ENCODE measurements around the gene GNLY.
"Not testable (repeated sequence)": the region's sequence is repeated elsewhere in the genome, so short reads cannot be mapped to it uniquely, and the experiment has no call there.

The GNLY gene

DNA sequence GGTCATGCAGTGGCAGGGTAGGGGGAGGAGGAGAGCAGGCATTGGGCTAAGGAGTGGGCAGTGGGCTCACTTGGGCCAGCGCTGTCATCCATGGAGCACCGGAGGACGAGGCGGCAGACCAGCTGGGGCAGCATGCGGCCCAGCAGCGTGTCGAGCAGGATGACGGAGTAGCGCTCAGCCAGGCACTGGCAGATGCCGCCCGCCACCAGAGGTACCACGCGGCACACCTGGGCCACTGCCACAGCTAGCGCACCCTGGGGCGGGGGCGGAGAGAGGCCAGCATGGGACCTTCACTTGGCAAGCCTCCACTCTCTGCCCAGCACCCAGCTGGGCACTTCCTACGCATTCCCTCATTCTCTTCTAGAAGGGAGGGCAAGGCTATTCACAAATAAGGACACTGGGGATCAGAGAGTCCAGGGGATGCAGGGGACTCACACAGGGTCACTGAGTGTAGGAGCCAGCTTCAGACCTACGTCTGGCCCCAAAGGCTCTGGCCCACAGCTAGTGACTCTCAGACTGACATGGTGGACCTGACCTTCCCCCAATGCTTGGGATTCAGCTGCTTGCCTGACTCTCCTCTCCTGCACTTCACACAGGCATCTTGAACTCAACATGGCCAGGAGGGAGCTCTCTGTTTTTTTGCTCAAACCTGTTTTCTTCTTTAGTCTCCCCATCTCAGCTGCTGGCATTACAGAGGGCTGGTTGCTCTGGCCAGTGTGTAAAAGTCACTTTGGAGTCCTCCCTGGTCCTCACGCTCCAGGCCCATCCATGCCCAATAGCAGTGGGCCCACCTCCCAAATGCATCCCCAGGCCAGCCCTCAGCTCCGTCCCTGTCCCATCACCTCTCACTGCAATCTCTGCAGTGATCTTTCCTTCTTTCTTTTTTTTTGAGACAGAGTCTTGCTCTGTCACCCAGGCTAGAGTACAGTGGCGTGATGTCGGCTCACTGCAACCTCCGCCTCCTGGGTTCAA, 30.3 kb upstream of the GNLY start:
- no peak for DNase-seq (ENCODE audit: low read depth in 2 of 2)

DNA sequence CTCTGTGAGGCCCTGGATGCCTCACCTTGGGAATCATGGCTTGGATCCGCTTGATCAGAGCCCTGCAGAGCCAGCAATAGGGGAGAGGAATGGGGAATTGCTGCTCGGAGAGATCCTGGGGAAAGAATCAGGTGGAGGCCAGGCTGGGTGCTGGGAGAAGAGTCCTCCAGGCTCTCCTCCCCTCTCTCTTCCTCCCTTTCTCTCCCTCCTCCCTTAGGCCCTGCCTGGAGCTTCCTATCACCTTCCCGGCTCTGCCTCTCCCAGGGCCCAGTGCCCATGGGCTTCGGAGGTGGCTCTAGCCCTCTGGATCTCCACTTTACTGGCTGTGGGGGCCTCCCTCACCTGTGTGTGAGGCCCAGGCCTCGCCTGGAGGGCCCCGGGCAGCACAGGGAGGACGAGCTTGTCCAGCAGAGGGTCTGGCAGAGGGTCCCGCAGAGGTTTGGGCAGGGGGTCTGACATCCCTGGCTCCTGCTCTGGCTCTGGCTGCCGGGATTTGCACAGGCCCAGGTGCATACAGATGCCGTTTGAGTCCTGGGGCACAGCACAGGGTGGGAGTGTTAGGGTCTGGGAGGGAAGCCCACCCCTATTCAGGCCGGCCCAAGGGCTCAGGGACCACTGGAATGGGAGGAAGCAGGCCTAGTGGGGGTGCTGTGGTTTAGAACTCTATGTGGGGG, 28.8 kb upstream of the GNLY start:
- no peak for DNase-seq (ENCODE audit: low read depth in 2 of 2)

DNA sequence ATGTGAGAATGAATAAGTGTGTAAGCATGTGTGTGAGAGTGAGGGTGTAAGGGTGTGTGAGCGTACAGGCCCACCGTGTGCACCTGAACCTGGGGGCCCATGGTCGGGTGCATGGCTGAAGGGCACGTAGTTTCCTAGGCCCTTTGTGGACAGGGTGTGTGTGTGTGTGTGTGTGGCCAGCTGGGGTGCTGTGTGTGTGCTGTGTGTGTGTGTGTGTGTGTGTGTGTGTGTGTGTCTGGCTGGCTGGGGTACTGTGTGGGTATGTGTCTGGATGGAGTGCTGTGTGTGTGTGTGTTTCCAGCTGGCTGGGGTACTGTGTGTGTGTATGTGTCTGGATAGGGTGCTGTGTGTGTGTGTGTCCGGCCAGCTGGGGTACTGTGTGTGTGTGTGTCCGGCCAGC, 28.1 kb upstream of the GNLY start:
- DNase-seq (ENCODE audit: low read depth in 2 of 2): no peak

DNA sequence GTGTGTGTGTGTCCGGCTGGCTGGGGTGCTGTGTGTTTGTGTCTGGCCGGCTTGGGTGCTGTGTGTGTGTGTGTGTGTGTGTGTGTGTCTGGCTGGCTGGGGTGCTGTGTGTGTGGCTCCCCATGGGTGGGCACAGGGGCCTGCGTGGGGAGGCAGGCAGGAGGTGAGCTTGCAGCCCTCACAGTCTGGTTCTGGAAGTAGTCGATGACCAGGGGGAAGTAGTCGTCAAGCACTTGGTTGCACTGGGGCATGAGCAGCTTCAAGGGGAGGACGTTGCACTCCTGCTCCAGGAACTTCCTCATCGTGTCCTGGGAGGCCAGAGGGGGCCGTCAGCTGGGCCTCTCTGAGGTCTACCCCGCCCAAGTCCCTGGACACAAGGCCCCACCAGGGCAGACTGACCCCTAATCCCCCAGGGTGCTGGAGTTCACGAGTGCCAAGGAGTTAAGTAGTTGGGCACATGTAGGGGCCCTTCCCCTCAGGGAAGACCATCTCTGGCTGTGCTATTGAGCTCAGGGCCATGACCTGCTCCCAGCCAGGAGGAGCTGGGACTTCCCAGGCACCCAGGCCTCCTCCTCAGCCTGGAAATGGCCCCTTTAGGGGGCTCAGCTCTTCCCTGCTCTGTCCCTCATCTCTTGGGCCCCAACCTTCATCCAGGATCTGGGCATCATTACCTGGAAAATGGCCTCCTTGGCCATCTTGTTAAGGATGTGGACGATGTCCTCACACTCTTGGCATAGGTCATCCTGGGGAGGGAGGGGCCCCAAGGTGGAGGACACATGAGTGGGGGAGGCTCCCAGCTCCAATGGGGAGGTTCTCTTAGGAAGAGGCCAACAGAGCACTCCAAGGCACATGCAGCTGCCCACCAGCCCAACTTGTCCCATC, 27.5 kb upstream of the GNLY start:
- no peak for DNase-seq (ENCODE audit: low read depth in 2 of 2)

DNA sequence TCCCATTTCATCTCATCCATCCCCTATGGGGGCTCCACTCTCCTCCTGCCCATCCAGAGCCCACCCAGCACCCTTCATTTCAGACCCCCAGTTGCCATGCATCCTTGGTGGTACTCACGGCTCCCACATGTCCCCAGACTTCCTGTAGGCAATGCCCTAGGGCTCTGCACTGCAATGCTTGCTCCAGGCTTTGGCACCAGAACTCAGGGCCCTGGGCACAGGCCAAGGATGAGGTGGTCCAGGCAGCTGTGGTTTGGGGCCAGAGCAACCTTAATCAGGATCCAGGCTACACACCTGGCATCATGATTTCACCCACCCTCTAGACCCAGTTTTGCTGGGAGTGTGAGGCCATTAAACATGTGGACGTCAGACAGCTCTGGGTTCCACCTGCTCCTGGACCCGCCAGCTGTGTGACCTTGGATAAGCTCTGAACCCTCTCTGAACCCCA, 26.6 kb upstream of the GNLY start:
- DNase-seq (ENCODE audit: low read depth in 2 of 2): no peak

DNA sequence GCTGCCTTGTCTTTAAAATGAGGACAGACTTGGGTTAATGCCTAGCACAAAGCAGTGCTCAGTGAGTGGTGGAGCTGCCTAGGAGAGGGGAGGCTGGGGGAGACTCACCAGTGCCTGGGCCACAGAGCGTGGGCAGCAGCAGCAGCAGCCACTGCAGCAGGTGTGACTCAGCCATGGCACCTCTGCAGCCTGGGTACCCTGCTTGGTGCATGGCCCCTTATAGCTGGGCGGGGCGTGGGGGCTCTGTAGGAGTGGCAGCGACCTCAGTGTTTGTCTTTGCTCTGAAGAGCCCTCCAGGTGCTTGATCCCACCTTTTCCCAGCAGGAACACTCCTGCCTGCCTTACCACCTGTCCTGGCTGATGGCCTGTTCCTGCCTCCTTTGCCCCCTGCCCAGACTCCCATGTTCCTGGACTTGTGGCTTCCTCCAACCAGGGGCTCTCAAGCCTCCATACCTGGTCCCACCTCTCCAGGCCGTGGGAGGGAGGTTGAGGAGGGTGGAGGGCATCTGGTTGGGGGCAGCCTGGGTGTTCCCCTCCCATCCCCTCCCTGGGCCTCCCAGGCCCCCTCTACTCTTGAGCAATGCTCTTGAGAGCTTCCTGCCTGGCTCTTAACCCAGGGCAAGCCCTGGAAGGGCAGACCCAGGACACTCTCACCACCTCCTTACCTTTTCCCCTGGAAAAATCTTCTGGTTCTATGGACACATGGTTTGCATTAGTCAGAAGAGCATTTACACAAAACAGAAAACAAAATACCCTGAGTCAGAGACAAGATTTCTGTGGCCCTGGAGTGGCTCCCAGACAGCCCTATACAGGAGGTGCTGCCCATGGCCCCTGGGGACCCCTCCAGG, 25.9 kb upstream of the GNLY start, which contains the start of gene SFTPB:
Gene SFTPB (minus strand): TSS at position 191 of the 848 bp plus-strand sequence. CDS start 16 bp downstream, at position 175.
- DNase-seq (ENCODE audit: low read depth in 2 of 2): no peak

DNA sequence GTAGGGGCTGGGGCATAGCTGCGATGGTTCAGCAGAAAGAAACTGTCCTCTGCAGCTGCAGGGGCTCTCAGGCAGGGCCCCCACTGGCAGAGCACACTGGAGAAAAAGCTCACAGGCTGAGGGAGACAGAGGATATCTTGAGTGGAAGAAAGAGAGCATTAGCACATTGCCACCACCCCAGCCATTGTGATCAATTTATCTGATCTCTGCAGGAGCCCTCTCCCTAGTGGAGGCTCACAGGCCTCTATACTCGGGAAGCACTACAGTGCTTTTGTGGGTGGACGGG, 25.4 kb upstream of the GNLY start:
- DNase-seq (ENCODE audit: low read depth in 2 of 2): no peak

DNA sequence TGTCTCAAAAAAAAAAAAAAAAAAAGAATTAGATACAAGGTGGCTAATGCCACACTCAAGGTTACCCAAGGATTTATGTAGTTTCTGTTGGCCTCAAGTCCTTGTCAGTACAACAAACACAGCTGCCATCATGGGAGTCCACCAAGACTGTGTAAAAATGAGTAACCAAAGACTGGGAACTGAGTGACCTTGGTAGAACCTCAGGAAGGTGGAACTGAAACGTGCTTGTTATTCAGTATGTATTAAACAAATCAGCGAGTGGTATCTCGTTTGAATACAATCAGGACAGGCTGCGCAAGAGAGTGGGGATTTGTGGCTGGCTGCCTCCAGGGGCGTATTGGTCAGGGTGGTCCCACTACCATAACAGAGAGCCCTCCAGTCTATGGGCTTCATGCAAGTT, 24.6 kb upstream of the GNLY start:
- no peak for DNase-seq (ENCODE audit: low read depth in 2 of 2)

DNA sequence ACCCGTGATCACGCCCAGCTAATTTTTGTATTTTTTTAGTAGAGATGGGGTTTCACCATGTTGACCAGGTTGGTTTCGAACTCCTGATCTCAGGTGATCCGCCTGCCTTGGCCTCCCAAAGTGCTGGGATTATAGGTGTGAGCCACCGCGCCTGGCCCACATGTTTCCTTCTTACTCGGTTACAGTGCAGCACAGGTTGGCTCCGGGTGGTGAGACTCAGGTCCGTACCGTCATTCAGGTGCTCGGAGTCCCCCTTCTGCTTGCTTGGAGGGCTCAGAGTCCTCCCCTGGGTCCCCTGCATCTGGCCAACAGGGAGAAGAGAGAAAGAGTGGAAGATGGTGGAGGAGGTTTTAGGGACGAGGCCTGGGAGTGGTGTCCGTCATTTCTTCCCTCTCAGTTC, 23.7 kb upstream of the GNLY start:
- not testable (repeated sequence) for DNase-seq (ENCODE audit: low read depth in 2 of 2)

DNA sequence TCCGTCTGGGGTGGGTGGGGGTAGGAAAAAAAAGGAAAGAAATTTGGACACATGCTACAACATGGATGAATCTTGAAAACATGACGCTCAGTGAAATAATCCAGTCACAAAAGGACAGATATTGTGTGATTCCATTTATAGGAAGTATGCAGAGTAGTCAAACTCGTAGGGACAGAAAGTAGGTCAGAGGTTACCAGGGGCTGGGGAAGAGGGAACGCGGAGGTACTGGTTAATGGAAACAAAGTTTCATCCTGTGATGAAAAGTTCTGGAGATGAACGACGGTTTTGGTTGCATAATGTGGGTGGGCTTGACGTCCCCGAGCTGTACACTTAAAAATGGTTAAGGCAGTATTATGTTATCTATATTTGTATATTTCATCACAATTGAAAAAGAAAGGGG, 21.7 kb upstream of the GNLY start:
- DNase-seq (ENCODE audit: low read depth in 2 of 2): no peak

DNA sequence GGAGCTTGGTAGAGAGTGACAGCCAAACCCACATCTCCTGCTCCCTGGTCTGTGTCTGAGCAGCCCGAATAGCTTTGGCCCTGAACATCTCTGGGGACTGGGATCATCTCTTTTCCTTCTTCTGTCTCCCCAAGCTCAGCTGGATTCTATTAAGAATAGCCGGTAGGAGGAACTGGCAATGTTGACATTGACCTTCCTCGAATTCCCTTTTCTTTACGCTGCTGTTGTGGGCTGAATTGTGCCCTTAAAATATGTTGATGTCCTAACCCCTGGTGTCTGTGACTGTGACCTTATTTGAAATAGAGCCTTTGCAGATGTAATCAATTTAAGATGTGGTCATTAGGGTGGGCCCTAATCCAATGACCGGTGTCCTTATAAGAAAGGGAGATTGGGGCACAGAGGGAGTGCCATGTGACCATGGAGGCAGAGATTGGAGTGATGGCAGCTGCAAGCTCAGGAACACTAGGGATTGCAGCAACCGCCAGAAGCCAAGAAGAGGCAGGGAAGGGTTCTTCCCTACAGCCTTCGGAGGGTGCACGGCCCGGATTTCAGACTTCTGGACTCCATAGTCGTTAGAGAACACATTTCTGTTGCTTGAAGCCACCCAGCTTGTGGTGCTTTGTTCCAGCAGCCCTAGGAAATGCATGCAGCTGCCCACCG, 20.3 kb upstream of the GNLY start:
- no peak for DNase-seq (ENCODE audit: low read depth in 2 of 2)

DNA sequence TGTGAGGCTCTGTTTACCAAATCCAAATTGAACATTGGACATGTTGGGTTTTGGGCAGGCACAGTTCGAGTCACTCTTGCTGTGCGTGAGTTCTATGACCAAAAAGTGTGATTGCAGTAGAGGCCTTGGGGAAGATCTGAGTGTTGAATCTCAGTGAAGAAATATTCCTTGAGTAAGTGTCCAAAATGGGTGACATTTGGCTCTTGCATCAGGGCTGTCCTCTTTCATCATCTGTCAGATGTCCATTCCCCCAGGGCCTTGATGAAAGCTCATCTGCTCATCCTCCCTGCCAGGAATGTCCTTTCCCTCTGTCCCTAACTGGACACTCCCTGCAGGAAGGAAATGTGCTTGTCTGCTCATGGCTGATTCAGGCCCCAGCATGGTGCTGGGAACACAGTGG, 19.7 kb upstream of the GNLY start:
- no peak for DNase-seq (ENCODE audit: low read depth in 2 of 2)

DNA sequence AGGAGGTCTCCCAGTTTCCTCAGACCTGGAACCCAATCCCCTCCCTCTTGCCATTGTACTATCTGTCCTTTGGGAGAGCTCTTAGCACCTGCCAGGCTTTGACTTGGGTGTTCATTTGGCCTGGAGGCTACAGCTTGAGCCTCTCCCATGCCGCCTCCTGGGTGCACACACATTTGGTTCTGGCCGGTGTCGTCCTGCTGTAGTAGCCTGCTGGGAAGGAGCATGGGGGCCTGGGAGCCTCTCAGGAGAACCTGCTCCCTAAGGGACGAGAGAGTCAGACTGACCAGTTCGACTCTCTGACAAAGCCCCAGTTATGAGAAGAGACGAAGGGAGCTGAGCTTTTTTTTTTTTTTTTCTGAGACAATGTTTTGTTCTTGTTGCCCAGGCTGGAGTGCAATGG, 18.7 kb upstream of the GNLY start:
- no peak for DNase-seq (ENCODE audit: low read depth in 2 of 2)

DNA sequence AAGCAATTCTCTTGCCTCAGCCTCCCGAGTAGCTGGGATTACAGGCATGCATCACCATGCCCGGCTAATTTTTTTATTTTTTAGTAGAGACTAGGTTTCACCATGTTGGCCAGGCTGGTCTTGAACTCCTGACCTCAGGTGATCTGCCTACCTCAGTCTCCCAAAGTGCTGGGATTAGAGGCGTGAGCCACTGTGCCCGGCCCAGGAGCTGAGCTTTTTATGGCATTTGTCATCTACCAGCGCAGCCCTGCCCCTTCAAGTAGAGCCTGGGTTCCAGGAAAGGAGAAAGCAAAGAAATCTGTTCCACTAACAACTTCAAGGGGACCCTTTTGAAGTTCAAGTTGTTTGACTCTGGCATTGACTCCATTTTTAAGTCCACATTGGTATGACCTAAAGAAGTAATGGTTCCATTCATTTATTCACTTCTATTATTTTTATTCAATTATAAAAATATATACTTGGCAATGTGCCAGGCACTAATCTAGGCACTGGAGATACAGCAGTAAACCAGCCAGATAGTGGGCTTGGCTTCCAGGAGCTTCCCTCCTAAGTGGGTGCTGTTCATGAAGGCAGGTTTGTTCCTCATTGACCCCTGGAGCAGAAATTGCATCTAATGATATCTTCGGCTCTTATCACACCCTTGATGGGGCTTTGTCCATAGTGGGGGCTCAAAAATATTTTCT, 18.2 kb upstream of the GNLY start:
- no peak for DNase-seq (ENCODE audit: low read depth in 2 of 2)

DNA sequence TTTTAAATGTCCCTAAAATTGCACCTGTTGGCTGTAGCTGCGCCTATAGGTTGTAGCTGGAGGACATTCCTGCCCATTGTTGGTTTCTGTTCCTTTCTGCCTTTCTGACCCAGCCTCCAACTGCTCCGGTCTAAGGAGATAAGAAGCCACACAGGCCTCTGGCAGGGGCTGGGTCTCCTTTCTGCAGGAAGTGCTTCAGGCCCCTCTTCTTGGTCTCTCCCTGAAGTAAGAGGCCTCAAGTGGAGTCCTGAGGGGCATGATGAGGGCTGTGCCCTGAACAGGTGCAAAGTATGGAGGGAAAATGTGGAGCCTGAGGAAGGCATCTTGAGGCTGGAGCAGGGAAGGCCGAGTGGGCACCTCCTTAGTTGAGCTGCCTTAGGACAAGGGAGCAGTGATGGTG, 15.8 kb upstream of the GNLY start:
- DNase-seq (ENCODE audit: low read depth in 2 of 2): no peak

DNA sequence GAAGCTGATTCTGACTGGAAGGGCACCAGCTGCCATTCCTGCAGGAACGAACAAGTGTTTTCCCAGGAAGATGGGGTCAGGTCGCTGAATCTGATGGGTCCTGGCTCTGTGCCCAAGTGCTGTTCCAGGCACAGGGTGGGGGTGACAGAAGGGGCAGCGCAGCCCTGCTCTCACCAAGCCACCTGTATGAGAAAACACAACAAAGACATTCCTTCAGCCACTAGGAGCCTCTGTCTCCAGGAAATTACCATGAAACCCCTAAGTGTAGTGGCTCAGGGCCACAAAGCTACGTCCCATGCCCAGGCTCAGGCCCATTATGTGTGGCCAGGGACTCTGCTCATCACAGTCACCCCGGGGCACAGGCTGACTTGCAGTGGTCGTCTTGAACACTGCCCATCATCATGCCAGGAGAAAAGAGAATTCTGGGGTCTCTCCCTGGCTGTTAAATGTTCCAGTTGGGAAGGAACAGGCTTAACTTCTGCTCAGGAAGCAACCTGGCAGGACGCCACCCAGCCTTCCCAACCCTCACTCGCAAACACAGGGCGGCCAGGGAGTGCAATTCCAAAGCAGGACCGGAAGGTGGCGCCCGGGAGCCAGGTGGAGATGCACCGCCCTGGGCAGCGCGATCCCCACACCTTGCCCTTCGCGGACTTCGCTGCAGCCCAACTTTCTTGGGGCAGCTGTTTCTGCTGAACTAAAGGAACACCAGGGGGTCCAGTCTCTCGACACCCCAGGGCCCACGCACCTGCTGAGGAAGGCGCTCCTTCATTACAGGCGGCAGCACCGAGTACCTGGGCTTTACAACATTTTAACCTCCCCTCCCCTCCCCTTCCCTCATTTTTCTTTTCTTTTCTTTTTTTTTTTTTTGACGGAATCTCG, 15.1 kb upstream of the GNLY start:
- DNase-seq (ENCODE audit: low read depth in 2 of 2): peak; percentile 53 to 60

DNA sequence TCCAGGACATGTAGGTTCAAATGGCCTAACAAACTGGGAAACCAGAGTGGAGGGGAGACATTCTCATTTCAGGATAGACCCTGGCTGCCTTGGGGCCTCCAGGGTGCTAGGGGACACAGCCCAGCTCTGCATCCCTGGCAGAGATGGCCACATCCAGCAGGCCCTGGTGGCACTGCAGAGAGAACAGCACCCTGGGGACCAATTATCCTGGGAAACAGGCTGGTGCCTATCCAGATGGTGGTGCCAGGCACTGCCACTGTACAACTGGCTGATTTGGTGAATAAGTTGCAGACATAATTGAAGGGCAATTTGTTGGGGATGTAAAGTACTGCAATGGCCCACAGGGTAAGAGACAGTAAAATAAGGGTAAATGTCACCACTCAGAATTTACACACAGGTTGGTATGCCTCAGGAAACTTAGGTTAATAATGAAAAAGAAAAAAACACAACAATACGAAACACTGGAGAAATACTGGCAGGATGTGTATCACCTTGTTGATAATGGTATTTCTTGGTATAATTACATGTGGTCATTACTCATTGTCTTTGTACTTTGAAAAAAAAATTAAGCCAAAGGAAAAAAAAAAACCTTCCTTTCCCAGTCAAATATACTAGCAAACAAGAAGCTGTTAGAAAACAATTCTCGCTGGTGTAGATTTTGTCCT, 13.3 kb upstream of the GNLY start:
- no peak for DNase-seq (ENCODE audit: low read depth in 2 of 2)

DNA sequence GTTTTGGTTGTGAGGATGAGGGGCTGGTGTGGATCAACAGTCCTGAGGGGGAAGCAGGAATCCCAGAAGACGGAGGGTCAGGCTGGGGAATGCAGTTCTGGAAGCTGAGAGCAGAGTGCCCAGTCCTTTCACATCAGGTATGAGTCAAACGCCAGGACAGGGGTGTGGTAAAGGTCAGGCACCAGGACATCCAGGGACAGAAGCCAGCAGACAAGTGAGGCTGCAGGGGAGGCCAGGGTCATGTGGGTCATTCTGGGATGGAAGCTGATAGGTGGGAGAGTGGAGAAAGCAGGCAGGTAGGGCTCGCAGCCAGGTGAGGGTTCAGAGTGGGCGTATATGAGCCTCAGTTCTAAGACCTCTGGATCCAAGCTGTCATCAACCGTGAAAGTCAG, 12.8 kb upstream of the GNLY start:
- DNase-seq (ENCODE audit: low read depth in 2 of 2): no peak

DNA sequence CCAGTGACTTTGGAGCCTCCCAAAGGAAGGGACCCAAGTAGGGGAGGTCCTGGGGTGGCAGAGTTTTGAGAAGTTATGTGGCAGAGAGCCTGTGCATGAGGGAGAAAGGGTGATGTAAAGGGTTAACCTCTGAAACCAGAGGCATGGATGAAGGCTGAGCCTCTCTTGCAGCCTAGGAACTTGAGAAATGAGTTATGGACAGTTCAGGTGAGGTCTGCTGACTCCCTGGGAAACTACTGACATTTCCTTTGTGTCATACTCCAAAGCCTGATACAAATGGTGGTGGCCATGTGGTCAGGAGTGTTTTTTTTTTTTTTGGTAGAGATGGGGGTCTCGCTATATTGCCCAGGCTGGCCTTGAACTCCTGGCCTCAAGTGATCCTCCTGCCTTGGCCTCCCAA, 12.4 kb upstream of the GNLY start:
- no peak for DNase-seq (ENCODE audit: low read depth in 2 of 2)
